Retinal pigment epithelial cell (primary cell): Measurements from ENCODE around the gene INPP4A.

ENCODE experiments used
- DNase-seq: peaks from one replicate; pipeline ENCODE4 v3.0.0-alpha.2; 2010; ENCODE audit warnings: low read depth
- H3K4me3 ChIP-seq: 2 replicates; pipeline ENCODE4 v1.5.1; 2011; ENCODE audit warnings: mild to moderate bottlenecking, low read length, control low read depth, moderate library complexity
- TF ChIP-seq, protein P1 (sequence below): conservative IDR thresholded peaks from 2 replicates; pipeline ENCODE4 v1.5.1; 2011; ENCODE audit warnings: low read depth, low read length, control low read depth, inconsistent platforms

The INPP4A gene

GRCh38 chr2:98487101-98487805 lies 42.6 kb downstream of the INPP4A start:
- H3K4me3 ChIP-seq, result no peak overlapping the region
- TF ChIP-seq, protein P1, sequence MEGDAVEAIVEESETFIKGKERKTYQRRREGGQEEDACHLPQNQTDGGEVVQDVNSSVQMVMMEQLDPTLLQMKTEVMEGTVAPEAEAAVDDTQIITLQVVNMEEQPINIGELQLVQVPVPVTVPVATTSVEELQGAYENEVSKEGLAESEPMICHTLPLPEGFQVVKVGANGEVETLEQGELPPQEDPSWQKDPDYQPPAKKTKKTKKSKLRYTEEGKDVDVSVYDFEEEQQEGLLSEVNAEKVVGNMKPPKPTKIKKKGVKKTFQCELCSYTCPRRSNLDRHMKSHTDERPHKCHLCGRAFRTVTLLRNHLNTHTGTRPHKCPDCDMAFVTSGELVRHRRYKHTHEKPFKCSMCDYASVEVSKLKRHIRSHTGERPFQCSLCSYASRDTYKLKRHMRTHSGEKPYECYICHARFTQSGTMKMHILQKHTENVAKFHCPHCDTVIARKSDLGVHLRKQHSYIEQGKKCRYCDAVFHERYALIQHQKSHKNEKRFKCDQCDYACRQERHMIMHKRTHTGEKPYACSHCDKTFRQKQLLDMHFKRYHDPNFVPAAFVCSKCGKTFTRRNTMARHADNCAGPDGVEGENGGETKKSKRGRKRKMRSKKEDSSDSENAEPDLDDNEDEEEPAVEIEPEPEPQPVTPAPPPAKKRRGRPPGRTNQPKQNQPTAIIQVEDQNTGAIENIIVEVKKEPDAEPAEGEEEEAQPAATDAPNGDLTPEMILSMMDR, result no peak
- DNase-seq, result no peak

GRCh38 chr2:98487806-98488189 lies 43.1 kb downstream of the INPP4A start:
- H3K4me3 ChIP-seq, result no peak overlapping the region
- TF ChIP-seq, protein P1, result peak; percentile 67
- no peak for DNase-seq

- TF ChIP-seq, protein P1, result no peak
- DNase-seq, result no peak
- H3K4me3 ChIP-seq, result no peak overlapping the region
Measured at GRCh38 chr2:98488252-98488651, 43.6 kb downstream of the INPP4A start.

DNA sequence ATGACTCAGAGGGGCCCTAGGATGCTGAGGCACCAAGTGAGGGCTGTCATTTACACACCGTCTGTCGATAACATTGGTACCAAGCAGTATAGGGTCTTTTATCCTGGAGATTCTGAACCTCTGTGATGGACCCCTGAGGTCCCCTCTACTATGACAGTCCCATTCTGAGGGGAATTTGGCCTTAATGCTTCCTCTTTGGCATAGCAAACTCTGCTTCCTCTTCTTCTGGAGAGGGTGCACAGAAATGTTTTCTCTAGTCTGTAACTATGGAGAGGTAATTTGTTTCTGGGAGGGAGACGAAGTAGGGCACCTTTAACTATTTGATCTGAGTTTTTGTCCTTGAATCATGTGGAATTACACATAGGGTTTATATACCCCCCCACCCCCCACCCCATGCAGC lies 44.8 kb downstream of the INPP4A start:
- no peak overlapping the region for H3K4me3 ChIP-seq
- TF ChIP-seq, protein P1, result no peak
- no peak for DNase-seq

DNA sequence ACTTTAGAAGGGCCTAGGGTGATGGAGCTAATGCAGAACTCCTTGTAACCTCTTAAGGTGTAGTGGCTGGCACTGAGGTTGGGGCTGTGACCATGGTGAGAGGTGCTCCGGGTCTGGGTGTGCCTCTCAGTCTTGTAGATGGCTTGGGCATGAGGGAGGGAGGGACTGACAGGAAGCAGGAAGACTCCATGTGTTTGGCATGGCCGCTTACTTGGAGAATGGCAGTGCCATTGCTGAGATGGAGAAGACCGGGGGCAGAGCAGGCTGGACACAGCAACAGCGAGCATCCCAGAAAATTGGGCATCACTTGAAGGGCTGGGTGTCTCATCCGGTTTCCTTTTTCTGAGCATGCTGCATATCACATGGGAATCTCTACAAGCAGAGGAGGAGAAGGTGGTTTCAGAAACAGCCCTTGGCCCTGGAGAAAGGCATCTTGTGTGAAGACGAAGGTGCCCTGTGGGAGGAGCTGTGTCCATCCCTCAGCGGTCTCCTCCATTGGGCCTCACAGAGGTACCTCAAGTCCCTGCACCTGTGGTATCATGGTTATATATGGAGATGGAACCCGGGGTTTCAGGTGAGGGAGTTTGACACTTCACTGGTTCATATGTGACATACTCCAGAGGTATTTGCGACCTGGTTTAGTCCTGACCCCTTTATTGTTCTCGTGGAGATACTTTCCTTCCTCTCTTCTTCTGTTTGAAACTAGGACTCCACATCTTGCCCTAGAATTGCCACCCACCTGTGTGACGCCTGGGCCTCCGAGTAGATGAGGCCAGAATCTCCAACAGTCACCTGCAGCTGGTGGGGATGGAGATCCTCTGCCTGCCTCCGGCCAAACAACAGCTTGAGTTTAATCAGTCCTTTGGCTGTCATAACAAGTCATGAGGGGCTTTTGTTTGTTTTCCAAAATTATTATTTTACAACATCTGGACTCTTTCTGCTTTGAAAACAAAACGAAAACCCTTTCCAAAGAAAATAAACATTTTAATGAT lies 45.6 kb downstream of the INPP4A start:
- H3K4me3 ChIP-seq, result no peak overlapping the region
- no peak for DNase-seq
- TF ChIP-seq, protein P1, result no peak

GRCh38 chr2:98492441-98492840 lies 47.8 kb downstream of the INPP4A start:
- no peak for DNase-seq
- TF ChIP-seq, protein P1, result no peak
- H3K4me3 ChIP-seq, result no peak overlapping the region
